Activated CD8-positive, alpha-beta memory T cell treated with anti-CD3 and anti-CD28 coated beads, Interleukin-2, amount 50 U/mL, for 48 hours (primary cell): ENCODE results near the gene C10orf105.
A peak's percentile ranks its signal among the peaks of the same experiment; 100 is the strongest.

Experiments
- DNase-seq: peaks from one replicate; pipeline ENCODE4 v3.0.0-alpha.2; 2020

The C10orf105 gene

DNA sequence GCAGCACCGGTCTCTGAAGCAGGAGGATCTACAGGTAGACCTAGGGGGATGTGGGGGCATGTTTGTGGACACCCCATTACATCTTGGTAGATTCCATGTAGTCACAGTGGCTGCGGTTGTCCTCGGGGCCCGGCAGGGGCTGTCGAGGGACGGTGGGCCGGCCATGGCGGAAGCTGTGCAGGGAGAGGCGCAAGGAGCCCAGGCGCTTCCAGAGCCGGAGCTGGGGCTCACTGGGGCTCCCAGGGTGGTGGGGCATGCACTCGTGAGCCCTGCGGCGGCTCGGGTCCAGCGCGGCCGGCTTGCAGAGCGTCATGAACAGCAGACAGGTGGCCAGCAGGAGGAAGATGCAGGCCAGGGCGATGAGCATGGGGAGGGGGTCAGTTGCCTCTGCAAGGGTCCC is 3.7 kb downstream of the C10orf105 start:
- DNase-seq = no peak

DNA sequence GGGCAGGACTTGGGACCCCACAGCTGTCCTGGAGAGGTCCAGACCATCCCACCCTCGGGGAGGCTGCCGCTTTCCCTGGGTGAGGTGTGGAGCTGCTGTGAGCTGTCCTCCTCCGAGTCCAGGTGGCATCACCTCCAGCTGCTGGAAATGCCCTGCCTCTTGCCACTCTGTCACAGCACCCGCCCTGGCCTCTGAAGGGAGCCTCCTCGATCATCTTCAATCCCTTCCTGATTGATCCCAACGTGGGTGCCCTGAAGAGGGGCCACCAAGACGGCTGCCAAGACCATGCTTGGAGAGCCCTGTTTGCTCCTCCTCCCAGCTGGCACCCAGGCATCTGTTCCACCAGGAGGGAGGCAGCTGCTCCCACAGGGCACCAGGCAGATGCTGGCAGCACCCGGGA is 4.6 kb downstream of the C10orf105 start:
- no peak for DNase-seq

DNA sequence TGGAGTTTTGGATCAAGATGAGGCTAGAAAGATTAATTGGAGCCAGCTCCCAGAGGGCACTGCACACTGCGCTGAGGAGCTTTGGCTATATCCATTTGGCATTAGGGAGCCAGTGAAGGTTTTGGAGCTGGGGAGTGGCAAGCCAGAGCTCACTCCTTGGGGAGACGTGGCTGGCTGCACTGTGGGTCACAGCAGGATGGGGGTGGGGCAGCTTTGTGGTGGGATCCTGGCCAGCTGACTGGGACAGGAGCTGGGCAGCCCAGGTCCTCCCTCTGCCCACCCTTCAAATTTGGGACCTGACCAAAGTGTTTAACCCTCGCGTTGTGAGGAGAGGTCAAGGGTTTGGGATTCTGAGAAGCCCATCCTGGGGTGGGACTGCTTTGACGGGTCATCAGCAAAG is 5.0 kb downstream of the C10orf105 start:
- no peak for DNase-seq

DNA sequence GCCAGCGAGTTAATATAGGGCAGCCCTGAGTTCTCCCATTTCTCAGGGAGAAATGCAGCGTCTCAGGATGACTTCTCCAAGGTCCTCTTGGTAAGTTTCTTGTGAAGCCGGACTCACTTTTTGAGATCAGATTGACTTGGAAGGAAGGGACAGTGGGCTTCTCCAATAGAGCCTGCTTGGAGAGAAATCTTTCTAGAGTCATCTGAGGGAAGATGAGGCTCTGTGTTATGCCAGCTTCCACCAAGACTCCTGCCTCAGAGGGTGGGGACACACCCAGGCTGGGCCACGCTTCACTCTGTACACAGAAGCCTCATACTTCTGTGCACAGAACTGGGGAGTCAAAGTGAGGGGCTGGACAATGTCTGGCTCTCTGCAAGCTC is 5.6 kb downstream of the C10orf105 start:
- no peak for DNase-seq

DNA sequence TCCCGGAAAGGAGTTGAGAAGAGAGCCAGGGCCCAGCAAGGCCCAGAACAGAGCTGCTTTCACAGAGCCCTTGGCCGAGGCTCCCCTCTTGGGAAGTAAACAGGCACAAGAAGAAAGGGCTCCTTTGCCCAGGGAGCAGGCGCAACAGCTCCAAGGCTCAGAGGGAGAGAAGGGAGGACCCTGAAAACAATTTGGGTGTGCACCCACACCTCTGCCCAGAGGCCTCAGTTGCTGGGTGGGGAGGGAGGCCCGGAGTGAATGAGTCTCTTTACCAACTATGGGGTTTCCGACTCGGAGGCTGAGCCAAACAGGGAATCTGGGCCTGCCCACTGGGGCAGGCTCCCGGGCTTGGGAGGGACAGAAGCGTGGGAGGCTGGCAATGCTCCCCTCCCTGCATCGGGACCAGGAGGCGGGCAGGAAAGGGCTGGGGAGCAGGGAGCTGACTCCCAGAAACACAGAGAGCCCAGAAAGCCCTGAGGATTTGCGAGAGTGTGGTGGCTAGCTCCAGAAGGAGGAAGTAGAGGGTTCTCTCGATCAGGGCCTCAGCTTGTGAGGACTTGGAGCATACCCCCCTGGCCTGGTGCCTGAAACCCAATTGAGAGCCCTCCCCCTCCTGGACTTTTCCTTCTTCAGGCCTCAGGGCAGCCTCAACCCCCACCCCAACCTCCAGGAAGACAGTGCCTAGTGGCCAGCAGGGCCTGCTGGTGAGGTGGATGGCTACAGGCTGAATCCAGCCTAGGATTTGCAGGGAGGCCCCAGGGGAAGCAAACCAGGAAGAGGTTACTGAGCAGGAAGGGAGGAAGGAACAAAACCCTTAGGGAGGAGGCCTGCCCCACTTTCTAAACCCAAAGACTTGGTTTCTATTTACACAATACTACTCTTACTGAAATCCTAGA is 6.2 kb downstream of the C10orf105 start:
- peak; percentile 78 for DNase-seq

DNA sequence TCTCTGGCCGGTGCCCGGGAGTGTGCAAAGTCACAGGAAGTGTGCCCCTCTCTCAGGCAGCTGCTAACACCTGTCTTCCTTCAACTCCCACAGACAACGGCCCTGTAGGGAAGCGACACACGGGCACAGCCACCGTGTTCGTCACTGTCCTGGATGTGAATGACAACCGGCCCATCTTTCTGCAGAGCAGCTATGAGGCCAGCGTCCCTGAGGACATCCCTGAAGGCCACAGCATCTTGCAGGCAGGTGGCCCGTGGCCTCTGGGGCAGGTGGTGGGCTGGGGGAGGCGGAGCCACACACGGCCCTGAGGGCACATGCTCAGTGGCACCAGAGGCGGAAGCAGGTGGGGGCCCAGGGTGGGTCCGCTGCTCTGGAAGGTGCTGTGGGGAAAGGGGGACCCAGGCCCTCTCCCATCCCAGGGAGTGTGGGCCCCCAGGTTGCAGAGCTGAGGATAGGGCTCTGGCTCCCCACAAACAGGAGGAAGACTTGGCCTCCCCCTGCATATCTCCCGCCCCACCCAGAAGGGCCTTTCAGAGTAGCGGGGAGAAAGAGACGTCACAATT is 6.9 kb downstream of the C10orf105 start:
- DNase-seq = no peak

DNA sequence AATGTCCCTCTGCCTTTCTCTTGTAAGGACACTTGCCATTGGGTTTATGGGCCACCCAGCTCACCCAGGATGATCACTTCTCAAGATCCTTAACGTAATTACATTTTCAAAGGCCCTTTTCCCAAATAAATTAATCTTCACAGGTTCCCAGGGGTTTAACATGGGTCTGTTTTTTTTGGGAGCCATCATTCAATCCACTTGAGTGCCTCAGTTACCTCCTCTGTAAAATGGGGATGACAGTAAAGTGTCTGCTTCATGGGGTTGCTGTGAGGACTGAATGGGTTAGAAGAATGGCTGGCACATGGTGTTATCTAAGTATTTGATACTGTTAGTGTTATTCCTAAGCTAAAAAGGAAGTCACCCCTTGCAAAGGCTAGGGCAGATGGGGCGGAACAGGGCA is 7.4 kb downstream of the C10orf105 start:
- DNase-seq = no peak

DNA sequence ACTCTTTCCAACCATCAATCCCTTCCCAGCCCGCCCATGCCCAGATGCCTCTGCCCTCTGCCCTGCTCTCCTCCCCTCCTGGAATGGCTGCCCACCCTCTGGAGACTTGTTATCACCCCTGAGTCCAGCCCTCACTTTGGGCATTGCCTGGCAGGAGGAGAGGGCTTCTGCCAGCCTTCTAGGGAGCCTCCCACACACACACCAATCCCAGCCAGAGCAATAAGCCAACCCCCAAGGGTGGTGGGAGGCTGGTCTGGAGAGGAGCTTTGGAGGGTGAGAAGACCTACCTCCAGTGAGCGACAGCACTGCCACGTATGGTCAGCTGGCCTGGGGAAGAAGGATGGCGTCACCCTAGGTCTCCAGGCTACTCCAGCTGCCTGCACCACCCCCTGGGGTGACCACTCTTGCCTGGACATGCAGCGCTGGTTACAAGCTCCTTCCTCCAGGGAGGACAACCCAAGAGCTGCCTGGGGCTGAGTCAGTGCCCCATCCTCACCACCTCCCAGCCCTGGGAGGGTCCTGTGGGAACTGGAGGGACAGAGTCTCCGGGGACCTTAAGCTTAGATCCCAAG is 8.4 kb downstream of the C10orf105 start:
- DNase-seq = no peak

DNA sequence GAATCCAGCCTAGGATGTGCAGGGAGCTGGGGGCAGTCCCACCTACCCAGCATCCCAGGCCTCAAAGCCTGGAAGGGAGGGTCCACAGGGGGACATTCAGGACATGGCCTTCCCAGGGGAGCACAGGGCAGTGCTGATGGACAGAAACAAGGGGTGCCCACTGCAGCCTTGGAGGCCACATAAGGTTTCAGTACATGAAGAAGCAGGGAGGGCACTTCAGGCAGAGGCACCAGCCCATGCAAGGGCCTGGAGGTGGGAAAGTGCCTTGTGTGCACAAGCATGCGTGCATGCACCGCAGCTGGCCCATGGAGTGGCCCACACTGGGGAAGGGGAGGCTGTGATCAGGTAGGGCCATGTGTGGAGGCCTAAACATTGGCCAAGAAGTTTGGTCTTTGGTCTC is 9.1 kb downstream of the C10orf105 start:
- no peak for DNase-seq

DNA sequence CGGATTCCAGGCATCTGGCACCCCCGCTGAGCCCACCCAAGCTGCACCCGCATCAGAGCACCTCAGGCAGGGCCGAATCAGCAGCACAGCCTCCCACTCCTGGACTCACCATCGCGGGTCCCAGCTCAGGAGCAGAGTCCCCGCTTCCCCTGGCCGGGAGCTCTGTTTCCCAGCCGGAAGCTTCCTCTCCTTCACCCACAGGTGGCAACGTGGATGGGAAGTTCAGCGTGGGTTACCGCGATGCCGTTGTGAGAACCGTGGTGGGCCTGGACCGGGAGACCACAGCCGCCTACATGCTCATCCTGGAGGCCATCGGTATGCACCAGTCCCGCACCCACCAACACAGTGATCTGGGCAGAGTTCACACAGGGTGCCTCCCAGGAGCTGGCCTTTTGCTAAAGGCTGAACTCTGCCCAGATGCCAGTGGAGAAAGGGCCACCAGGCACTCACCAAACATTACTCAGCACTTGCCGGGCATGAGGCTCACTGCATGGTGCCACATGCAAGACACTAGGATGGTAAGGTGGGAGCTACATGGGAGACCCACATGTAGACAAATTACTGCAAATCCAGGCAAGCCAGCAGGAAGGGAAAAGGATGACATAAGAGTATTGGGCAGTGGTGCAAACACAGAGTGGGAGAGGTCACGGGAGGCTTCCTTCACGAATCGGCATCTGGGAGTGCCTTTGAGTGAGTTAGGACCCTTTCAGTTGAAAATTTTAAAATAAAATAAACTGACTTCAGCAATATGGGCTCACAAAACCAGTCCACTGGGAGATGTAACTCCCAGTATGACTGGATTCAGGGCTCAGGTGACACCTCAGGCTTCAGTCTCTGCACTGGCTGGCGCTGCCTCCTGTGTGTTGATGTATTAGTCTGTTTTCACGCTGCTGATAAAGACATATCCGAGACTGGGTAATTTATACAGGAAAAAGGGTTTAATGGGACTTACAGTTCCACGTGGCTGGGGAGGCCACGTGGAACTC is 10.4 kb downstream of the C10orf105 start:
- DNase-seq = no peak

DNA sequence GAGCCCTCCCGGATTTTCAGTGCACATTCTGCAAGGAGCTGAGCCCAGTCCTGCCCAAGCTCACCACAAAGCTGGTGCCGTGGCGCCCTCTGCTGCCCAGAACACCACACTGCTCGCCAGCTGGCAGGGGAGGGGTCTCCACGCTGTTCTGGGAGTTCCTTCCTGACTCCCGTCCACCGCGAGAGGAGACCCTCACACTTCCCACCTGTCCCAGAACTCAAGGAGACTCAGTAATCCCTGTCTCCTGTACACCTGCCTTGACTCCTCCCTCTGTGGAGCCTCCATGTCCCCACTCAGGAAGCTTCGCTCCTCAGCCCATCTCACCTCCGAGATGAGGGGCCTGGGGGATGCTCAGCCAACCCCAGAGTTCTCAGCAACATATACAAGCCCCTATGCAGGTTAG is 11.3 kb downstream of the C10orf105 start:
- DNase-seq = peak; percentile 89

DNA sequence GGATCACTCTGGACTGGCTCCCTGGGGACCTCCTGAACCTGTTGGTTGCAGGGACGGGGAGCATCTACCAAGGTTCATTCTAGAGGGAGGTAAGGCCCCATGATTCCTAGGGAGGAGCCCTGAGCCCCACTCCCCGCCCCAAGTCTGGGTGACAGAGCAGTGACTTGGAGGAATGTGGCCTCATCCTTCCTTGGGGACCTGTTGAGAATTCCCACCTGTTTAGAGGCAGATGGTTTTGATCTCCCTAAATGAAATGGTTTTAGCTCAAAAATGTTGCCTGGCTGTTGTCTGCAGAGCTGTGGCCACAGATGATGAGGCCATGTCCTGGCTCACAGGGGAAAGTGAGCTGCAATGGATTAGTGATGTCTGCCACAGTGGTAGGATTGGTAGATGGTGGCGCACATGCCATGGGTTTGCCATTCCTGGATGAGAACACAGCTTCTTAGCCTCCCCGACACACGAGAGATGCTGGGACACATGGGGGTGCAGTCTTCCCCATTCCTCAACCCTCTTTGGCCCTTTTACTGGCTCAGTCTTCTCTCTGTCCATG is 12.3 kb downstream of the C10orf105 start:
- DNase-seq = no peak

DNA sequence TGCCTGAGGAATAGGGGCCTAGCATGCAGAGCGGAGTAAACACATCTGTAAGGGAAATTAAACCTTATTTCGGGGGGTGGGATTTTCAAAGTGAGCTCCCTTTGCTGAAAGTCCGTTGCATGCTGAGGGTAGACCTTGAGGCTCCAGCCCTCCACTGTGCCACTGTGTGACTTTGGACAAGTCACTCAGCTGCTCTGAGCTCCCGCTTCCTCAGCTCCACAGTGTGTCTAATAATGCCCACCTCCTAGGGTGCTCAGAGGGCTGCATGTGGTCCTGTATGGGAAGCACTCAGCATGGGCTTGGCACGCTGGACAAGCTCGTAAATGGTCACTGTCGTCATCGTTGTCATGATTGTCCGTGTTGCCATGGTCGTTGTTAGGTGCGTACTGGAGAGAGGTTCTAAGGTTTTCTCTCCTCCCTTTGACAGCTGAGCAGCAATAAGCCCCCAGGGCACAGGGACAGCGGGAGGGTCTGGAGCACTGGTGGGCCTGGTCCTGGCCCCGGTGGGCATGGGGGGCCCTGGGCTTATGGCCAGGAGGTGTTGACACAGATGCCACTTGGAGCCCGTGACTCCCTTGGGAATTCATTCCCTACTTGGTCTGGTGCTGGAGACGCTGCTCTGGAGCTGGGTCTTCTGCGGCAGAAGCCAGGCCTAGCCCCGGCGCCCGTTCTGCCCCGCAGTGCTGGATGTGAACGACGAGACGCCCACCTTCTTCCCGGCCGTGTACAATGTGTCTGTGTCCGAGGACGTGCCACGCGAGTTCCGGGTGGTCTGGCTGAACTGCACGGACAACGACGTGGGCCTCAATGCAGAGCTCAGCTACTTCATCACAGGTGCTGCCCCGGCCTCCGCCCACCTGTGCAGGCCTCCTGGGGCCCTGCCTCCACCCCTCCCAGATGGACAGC is 13.1 kb downstream of the C10orf105 start:
- no peak for DNase-seq

DNA sequence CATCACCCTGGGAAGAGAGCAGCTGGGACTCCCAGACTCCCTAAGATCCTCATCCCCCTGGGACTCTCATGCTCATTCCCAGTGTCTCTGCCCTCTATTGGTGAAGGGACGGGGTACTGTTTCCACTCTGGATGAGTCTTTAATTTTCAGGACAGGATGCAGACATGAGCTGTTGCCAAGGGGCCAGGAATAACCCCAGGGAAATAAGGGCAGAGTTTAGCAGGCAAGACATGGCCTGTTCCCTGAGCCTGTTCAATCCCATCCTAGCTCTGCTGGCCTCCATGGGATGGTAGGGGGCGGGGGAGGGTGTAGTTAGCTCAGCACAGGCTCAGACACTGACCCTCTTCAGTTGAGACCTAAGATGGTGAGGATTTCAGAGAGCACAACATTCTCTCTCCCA is 14.0 kb downstream of the C10orf105 start:
- DNase-seq = no peak

DNA sequence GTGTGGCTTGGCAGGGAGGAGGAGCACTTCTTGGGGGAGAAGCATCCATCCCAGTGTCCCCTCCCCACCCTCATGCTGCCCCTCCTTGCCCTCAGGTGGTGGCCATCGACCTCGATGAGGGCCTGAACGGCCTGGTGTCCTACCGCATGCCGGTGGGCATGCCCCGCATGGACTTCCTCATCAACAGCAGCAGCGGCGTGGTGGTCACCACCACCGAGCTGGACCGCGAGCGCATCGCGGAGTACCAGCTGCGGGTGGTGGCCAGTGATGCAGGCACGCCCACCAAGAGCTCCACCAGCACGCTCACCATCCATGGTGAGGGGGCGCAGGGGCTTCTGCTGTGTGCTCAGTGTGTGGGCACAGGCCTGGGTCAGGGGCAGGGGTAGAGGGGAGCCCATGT is 14.8 kb downstream of the C10orf105 start:
- DNase-seq = no peak

DNA sequence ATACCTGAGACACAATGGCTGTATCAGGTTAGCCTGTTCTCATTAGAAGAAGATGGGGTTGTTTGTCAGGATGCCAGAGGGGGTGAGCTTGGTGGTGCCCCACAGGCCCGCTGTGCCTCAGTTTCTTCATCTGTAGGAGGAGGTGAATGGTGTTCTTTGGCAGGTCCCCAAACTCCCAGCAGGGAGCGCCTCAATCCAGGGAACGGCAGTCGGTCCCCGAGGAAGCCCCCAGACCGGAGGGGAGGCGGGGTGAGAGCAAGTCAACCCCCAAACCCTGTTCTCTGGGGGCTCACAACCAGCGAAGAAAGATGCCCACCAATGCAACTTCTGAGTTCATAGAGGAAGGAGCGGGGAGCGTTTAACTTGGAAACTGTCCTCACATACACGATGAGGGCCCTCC is 16.0 kb downstream of the C10orf105 start:
- DNase-seq = no peak

DNA sequence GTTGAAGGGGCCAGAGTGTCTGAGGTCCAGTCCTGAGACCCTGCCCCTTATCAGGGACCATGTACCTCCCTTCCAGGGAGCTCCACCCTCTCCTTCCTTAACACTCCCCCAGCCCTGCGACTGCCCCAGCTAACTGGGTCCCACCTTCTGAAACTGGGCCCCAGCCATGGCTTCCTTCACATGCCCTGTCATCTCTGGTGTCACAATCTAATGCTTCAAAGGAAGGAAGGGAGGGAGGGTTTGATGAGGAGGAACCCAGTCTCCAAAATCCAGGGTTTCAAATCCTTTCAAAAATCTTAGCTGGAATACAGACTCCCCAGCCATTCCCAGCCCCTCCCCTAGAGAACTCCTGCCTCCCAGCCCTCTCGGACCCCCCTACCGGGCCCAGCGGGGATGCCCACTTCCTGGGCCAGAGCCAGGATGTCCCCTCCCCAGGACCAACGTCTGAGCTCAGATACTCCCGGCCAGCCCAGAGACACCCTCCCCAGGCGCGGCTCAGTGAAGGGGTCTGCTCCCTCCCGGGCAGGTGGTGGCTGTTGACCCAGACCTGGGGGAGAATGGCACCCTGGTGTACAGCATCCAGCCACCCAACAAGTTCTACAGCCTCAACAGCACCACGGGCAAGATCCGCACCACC is 18.0 kb downstream of the C10orf105 start:
- DNase-seq = no peak

DNA sequence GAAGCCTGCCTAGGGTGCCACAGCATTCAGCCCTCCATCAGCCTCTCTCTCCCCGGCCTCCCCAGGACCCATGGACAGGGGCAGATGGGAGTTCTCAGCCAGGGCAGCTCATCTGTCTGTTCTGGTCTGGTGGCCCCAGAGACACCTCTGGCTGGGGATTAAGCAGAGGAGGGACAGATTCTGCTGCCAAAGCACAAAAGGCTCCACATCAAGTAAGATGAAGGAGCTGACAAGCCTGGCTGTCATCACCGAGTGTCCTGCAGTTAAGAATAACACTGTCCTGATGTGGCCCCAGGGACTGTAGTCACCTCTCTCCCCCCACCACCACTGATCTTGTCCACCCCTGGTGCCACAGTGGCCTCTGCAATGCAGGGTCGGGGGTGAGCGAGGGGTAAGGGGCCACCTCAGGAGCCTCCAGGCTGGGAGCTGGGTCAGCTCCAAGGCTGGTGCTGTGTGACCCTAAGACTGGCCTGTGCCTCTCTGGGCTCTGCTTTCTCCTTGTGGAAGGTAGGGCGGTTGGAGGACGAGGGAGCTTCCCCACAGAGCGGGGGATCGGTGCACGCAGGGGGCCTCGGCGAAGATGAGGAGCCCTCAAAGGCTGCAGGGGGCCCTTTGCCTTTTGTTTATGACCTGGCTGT is 18.7 kb downstream of the C10orf105 start:
- DNase-seq = no peak

DNA sequence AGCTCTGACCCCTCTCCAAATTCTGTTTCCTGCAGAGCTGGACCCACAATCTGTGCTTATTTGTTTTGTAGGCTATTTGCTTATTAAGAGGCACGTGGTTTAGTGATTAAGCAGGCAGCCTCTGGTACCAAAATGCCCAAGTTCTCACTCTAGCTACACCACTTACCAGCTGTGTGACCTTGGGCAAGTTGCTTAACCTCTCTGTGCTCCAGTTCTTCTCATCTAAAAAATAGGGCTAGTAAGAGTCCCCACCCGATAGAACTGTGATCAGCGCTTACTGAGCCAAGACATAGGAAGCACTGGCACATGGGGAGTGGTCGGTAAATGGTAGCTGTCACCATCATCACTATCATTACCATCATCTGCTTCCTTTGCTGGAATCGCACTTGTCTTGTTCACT is 20.8 kb downstream of the C10orf105 start:
- no peak for DNase-seq

DNA sequence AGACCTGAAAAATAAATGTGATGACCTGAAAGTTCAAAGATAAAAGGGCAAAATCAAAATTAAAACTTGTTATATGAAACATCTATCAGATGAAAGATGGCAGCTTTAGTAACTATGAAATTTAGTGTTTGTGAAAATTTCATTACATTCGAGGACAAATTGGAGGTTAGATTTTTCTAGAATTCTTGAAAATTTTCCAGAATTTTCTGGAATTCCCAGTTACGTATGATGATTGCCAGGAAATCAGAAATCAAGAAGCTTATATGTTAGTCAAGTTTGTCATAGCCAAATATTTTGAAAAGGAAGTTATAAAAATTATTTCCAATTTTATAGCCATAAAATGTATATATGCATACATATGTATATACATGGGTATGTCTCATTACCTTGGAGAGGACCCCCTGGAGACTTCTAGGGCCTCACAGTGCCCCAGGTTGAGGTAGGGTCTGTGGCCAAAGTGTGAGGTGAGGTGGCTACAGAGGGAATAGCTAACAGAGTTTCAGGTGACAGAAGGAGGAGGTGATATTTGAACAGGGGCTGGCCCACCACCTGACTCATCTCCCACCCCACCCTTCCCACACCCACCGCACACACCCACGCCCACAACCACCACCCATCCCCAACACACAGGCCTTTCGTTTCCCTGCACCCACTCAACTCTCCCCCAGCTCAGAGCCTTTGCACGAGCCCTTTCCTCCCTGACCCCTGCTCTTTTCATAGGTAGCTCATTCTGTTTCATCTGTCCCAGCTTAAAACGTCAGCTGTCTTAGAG is 21.5 kb downstream of the C10orf105 start:
- DNase-seq = peak; percentile 80
